LoVo (cell line): ENCODE data around the gene PAX4.
A peak's percentile ranks its signal among the peaks of the same experiment; 100 is the strongest.

Experiments used
- DNase-seq: peaks from one replicate; pipeline ENCODE4 v3.0.0-alpha.2; 2016; ENCODE audit warnings: low spot score

PAX4 gene

DNA sequence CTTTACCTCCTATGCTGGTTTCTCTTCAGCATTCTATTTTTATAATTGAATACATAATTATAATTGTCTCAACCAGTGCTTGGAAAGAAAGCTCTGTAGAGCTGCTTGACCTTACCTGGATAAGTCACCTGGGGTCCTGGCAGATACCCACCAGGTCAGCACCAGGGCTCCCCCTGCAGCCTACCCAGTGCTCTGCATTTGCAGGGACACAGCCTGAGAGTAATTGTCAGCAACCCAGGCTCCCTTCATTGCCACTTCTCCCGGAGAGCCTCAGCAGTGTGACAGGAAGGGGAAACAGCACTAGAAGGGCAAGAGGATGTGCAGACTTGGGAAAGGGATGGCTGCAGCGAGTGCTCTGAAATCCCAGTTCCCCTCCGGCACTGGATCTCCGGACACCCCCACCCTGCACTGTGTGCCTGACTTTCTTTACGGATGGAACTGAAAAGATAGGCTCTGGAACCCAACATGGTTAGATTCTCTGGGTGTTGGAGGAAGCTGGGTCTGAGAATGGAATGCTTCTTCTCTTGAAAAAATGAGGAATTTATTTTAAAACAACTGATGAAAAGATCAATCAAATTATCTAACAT is 11.4 kb upstream of the PAX4 start:
- DNase-seq = no peak

DNA sequence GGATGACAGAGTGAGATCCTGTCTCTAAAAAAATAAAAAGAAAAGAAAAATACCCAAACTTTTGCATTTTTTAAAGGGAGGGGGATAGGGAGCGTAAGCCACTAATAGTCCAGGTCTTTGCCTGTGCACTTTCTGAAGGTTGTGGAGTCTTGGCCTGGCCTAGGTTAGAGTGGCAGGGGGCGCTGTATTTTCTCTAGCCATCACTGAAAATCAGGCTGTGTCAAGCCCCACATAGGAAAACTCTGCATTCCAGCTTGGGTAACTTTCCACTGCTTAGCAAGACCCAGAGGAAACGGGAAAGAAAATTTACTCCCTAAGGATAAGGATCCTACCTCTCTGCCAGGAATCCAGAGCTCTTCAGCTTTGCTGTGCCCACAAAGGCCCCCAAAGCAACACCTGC is 10.5 kb upstream of the PAX4 start:
- no peak for DNase-seq

DNA sequence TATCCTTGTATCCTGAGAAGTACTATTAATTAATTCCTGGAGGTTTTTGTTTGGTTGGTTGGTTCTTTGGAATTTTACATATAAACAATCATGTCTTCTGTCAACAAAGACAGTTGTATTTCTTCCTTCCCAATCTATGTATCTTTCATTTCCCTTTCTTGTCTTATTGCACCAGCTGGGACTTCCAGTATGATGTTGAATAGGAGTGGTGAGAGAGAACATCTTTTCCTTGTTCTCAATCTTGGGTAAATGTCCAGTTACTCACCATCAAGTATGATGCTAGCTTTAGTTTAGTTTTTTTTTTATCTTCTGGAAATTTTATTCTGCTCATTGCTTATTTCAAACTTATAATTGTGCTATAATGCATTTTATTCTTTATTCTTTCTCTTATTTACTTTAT is 7.4 kb upstream of the PAX4 start:
- no peak for DNase-seq

DNA sequence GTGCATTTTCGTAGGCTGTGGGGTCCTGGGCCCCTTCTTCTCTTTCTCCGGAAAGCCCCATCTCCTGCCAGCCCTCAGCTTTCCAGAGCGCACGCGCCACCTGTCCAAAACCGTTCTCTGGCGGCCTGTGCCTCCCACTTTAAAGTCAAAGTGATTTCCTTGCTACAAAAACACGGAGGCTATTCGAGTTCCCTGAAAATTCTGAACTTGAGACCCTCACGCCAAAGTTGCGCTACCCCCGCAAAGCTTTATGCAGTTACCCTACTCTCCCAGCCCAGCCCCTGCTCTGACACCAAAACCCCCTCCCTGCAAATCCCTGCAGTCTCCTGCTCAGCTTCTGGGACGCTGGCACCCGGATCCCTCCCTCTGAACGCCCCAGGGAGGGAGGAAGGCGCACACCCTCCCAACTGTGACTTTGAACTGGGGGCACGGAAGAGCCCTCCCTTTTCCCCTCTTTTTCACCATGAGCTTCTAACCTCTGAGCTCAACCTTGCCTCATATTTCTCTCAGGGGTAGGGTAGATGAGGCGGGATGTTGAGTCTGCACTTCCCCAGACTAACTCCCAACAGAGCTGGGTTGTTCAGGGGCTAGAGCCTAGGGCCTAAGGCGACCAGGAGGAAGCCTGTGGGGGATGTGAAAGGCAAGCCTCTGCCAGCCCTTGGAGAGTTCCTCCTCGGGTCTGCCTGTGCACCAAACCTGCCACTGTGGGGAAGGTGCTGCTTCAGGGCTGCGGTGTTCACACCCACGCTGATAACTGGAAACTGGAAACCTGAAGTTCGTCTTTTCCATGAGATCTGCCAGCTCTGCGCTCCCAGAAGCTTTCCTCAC is 2.7 kb upstream of the PAX4 start:
- DNase-seq = no peak

DNA sequence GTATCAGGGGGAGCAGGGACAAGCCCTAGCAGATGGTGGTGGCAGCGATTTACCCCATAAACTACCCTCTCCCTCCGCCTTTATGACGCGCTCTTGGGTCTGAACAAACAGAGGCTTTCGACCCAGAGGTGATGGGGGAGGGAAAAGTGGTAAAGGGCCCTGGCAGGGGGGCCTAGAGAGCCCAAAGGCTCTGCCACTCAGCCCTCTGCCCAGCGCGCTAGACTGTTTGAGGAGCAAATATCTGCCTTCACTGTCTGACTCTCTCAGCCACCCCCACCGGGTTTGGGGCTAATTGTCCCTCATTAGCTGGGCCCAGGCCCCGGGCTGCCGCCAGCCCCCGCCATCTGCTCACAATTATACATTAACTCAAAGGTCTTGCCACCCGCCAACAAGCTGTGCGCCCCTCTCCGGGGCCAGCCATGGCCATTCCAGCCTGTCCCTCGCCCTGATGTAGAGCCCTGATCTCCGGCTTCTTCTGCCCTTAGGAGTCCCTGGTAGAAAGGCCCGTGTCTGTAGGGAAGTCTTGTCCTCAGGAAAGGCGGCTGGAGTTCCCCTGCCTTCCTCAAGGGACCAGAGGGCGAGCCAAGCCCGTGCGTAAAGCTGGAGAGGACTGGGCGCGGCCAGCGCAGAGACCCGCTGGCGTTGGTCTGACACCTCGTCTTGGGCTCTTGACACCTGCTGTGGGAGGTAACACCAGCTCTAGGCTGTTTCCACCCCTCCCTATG is 1.9 kb upstream of the PAX4 start:
- no peak for DNase-seq

DNA sequence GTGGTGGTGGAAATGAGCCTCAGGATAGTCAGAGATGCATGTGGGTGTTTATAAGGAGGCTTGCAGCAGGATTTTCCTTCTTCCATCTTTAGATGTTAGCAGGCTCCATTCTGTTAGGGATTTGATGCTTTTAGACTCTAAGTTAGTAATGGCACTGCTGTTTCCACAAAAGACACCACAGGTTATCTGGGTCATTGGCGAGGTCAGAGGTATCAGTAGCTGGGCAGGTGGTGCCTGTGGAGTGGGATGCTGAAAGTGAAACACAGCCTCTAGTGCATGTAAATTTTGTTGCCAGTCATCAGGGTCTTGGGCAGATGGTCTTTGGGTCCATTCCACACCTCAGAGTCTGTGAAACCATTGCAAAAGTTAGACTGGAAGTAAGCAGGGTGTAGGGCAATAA is 833 bp upstream of the PAX4 start:
- no peak for DNase-seq

DNA sequence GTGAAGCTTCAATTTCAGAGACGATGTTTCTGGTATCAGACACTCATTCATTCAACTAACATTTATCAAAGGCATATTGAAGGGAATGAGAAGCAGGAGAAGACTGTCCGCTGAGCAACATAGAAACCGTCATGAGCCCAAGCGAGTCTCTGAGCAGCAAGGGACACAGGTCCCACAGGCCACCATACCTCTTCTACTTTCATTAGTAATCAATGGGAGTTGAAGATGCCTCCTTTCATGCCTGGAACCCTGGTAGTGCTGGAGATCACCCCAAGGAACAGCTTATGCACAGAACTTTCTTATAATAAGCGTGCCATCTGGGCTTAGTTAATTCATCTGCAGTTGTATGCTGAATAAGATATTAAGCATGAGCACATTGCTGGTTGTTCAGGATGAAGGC is 1.2 kb downstream of the PAX4 start:
- DNase-seq = no peak

DNA sequence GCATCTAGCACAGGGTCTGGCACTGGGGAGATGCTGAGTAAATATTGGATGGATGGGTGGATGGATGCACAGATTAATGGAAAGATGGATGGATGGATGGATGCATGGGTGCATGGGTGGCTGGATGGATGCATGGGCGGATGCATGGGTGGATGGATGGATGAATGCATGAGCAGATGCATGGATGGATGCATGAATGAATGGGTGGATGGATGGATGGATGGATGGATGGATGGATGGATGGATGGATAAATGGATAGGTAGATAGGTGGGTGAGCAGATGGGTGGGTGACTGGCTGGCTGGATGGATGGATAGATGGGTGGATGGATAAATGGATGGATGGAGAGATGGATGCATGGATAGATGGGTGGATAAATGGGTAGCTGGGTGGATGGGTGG is 5.7 kb downstream of the PAX4 start:
- no peak for DNase-seq

DNA sequence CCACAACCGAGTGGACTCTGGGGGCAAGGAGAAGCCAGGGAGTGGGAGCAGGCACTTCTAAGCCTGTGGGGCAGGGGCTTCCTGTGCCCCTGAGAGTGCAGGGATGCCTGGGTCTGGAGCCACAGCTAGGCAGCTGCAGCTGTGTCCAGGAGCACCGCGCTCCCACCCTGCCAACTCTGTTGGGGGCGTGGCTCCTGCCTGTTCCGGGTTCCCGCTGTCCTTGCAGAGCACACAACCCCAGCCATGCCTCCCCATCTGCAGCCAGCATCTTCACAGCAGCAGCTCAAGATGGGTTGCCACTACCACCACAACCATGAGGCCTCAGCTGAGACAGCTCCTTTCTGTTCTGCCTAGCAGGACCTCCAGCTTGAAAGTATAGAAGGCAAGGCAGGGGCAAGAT is 8.6 kb downstream of the PAX4 start:
- DNase-seq = no peak

DNA sequence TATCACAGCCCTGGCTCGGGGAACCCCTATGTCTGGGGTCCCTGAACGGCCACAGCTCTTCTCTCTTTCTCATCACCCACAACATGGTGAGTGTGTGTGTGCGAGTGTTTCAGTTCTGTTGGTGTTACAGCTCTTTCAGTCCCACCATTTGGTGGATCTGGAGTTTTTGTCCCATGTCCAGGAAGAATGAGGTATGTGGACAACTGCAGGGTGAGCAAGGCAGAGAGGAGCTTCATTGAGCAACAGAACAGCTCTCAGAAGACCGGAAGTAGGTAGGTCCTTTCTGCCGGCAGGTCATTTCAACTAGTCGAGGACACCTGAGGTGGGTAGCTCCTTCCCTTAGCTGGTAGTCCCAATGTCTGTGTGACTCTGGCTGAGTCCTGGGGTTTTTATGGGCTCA is 9.5 kb downstream of the PAX4 start:
- no peak for DNase-seq

DNA sequence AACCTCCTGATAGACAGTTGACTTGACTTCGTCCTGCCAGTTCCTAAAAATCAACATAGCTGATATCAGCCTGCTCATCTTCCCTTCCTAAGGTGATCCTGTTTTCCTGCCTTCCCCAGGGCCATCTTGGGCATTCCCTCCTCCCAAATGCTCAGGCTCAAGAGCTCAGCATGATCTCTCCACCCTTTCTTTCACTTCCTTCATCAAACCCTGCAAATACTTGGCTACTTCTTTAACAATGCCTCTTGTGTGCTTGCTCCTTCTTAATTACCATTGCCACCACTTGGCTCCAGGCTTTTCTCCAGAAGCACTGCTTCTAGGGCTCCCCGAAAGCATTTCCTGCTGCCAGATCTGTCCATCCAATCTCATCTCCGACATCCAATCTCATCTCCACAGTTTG is 17.1 kb downstream of the PAX4 start:
- no peak for DNase-seq

DNA sequence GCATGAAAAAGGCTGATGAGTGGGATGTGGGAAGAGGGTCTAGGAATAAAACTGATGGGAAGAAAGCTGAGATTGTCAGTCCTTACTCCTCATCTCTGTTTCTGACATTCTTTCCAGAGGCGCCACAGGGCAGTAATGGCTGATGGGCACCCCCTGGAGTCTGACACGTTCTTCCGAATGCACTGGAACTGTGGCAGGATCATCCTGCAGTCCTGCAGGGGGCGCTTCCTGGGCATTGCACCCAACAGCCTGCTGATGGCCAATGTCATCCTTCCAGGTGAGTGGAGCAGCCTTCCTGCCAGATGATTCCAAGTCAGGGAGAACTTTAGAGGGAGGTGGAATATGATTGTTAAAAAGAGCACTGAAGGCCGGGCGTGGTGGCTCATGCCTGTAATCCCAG is 19.6 kb downstream of the PAX4 start:
- DNase-seq = no peak

DNA sequence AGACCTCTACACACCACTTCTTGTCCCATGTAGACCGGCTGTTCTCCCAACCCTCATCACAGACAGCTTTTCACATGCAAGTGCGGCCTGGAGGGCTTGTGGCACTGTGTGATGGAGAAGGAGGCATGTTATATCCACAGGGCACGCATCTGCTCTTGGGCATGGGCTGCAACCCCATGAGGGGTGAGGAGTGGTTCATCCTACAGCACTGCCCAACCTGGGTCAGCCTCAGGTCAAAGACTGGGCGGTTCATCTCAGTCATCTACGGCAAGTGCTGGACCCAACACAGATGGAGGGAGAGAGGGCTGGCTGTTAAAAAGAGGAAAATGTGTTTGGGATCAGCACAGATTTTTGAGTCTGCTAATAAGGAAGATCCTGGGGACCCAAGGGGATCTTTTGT is 22.2 kb downstream of the PAX4 start:
- no peak for DNase-seq

DNA sequence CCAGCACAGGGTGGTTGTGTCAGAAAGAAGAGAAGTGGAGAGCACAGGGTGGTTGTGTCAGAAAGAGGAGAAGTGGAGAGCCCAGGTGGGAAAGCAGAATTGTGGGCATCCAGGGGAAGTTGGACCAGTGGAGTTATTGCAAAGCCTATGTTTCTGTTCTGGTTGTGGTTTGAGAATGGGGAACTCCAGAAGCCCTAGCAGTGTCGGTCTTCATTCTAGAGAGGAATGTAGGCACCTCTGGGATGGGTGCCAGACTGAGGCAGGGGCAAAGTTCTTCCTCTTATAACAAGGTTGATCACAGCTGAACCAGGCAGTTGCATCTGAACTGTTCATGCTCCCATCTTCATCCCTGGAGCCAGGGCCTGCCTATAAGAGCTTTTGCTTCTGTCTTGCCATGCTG is 23.5 kb downstream of the PAX4 start:
- no peak for DNase-seq

DNA sequence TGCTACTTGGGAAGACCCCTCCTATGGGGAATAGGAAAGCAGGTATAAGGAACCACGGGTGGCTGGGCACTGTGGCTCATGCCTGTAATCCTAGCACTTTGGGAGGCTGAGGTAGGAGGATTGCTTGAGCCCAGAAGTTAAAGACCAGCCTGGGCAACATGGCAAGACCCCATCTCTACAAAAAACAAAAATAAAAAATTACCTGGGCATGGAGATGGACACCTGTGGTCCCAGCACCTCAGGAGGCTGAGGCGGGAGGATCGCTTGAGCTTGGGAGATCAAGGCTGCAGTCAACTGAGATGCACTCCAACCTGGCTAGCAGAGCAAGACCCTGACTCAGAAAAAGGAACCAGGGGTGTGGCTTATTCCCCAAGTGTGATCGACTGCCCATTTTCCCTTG is 25.4 kb downstream of the PAX4 start:
- no peak for DNase-seq

DNA sequence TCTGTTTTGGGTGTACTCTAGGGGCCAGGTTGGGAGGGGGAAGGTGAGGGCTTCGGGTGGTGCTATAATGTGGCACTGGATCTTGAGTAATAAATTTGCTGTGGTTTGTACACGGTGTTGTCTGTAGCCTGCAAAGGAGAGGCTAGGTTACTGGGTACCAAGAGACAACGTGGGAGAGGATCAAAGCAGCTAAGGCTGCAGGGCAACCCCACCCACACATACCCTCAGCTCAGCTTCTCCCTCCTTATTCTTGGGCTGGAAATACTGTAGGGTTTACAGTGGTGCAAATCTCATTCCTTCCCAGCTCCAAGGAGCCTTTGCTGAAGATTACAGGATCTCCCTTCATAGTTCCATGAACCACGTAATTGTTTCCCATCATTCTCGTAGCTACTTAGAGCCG is 26.4 kb downstream of the PAX4 start:
- no peak for DNase-seq

DNA sequence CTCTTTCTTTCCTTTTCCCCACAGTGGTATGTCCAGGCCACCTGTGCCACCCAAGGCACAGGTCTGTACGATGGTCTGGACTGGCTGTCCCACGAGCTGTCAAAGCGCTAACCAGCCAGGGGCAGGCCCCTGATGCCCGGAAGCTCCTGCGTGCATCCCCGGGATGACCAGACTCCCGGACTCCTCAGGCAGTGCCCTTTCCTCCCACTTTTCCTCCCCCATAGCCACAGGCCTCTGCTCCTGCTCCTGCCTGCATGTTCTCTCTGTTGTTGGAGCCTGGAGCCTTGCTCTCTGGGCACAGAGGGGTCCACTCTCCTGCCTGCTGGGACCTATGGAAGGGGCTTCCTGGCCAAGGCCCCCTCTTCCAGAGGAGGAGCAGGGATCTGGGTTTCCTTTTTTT is 26.8 kb downstream of the PAX4 start:
- DNase-seq = no peak

DNA sequence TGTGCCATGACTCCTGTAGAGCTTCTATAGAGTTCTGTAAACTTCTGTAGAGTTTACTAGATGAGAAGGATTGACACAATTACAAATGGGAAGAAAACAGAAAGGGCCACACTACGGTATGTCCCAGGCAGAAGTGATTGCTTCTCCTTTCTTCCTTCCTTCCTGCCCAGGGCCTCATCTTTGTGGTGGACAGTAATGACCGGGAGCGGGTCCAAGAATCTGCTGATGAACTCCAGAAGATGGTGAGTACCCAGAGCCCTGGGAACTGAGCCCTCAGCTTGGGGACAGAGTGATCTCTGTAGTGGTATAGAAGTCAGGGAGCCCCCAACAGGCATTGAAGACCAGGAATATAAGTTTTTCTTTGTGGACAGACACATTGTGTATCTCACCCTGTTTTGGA is 28.0 kb downstream of the PAX4 start:
- DNase-seq = no peak

DNA sequence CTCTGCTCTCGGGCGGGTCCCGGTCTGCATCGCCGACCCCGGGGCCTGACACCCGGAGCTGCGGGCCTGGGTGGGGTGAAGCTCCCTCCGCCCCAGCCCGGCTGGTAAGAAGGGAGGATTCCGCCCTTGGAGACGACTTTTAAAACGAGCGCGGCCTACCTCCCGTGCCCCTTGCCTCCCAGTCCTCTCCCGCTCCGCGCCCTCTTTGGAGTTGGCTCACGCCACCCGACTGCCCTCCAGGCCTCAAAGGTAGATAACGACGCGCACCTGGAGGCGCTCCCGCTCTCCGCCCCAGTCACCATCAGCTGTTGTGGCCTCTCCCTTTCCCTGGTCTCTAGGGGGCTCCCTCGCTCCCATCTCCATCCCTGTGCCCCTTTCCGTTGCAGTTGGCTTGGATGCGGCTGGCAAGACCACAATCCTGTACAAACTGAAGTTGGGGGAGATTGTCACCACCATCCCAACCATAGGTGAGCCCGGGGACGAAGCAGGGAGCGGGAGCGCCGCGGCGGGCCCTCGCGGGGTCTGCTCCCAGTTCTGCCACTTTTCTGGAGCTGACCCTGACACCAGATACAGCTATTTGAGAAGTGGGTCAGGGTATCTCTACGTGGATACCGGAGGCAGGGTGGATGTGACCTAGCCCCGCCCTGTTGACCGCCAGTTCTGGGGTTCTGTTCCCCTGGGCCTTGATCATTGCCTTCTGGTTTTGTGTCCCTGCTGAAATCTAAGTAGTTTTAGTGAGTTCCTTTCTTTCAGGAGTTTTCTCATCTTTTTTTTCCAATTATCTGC is 29.1 kb downstream of the PAX4 start:
- DNase-seq = peak; percentile 68

DNA sequence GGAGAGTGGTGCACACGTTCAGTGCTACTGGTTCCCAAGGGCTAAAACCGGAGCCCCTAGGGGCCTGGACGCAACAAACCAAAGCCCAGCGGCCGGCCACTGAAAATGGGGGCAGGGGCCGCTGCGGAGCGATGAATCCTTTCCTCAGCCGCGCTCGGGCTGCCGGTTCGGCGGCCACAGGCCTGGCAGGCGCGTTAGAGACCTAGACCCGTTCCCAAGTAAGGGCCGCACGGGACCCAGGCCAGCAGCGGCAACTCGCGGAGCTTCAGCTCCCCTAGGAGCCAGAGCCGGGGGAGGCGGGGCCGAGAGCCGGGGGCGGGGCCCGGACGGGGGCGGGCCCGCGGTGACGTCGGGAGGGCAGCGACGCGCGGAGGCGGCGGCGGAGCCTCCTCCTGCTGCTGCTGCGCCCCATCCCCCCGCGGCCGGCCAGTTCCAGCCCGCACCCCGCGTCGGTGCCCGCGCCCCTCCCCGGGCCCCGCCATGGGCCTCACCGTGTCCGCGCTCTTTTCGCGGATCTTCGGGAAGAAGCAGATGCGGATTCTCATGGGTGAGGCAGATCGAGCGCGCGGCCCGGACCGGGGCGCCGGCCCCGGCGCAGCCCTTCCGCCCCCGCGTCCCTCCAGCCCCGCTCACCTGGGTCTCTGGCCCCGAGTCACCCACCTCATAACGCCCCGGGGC is 29.8 kb downstream of the PAX4 start, which contains the start of gene ARF5:
Gene ARF5 (plus strand): TSS at position 393 of the 678 bp plus-strand sequence. CDS start 88 bp downstream, at position 481.
- DNase-seq = peak; percentile 94

DNA sequence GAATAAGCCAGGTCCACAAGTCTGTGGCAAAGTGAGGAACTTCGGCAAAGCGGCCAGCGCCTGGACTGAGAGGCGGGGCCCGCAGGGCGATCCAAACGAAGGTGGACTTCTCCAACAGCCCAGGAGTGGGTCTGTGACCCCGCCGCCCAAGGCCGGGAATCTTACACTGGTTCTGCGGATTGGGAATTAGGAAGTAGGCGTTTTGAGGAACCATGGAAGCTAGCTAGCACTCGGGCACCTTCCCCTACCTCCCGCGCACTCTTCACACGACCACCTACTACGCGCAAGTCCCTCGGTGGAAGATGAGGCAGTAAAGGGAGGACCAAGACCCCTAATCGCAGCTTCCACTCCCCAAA is 30.3 kb downstream of the PAX4 start:
- DNase-seq = no peak

DNA sequence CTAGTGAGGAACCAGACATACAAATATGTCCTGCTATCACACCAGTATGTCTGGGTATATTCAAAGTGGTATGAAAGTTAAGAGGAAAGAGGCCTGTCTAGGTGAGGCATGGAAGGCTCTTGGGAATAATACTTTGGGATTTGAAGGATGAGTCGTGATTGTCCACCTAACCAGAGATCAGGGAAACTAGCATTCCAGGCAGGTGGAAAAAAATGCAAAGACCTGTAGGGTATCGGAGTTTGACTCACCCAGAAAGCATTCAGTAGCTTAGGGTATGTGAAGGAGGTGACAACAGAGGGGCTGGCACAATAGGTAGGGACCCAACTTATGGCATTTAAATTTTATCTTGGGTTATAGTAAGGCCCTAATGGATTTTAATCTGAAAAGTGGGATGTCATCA is 31.6 kb downstream of the PAX4 start:
- no peak for DNase-seq
